Stomach smooth muscle (tissue), 2 donors: Measurements from ENCODE around the gene C14orf93.

Source experiments
- H3K27ac ChIP-seq: one replicate; pipeline ENCODE4 v1.7.0; 2013; ENCODE audit warnings: mild to moderate bottlenecking, low read length, inconsistent platforms
- H3K27me3 ChIP-seq, 2 donors: one replicate each; pipeline ENCODE4 v1.7.0; 2013; ENCODE audit warnings: low read length in 2 of 2; ENCODE audit not compliant: insufficient read depth in 2 of 2, control insufficient read depth in 1 of 2
- H3K36me3 ChIP-seq, 2 donors: one replicate each; pipeline ENCODE4 v1.7.0; 2013; ENCODE audit warnings: low read length in 2 of 2; ENCODE audit not compliant: control insufficient read depth in 2 of 2, insufficient read depth in 2 of 2
- H3K4me1 ChIP-seq: one replicate; pipeline ENCODE4 v1.7.0; 2013; ENCODE audit warnings: low read length; ENCODE audit not compliant: control insufficient read depth, insufficient read depth
- H3K4me3 ChIP-seq, 2 donors: one replicate each; pipeline ENCODE4 v1.7.0; 2013; ENCODE audit warnings: low read length in 2 of 2
- H3K9ac ChIP-seq, 2 donors: one replicate each; pipeline ENCODE4 v1.7.0; 2013; ENCODE audit warnings: low read length in 2 of 2, mild to moderate bottlenecking in 1 of 2
- H3K9me3 ChIP-seq, 2 donors: one replicate each; pipeline ENCODE4 v1.7.0; 2013; ENCODE audit warnings: low read length in 2 of 2; ENCODE audit not compliant: control insufficient read depth in 2 of 2
- donor health status: healthy.
- donor health status: Pancreatic carcinoma.

The C14orf93 gene

GRCh38 chr14:23053426-23053825 lies 43.5 kb upstream of the C14orf93 start:
- Histone ChIP-seq H3K9me3 (no peaks in the 10 kb centered on the region), H3K36me3 (no peaks in the 10 kb centered on the region), H3K9ac (no peak overlapping the region), H3K4me1 (peaks cover 24% of the 10 kb centered on the region), H3K27ac (no peak overlapping the region), H3K27me3 (no peaks in the 10 kb centered on the region), H3K4me3 (no peak overlapping the region)

GRCh38 chr14:23052671-23053070 lies 42.7 kb upstream of the C14orf93 start:
- no peak overlapping the region for H3K9ac ChIP-seq
- H3K27me3 ChIP-seq, result no peaks in the 10 kb centered on the region

GRCh38 chr14:23052182-23052623 lies 42.3 kb upstream of the C14orf93 start:
- Histone ChIP-seq H3K27ac (no peak overlapping the region), H3K4me3 (no peak overlapping the region), H3K36me3 (no peaks in the 10 kb centered on the region), H3K9ac (no peak overlapping the region), H3K9me3 (no peaks in the 10 kb centered on the region), H3K4me1 (peaks cover 18% of the 10 kb centered on the region), H3K27me3 (no peaks in the 10 kb centered on the region)

More at GRCh38 chr14:23052671-23053070, 42.7 kb upstream of the C14orf93 start:
- Histone ChIP-seq H3K36me3 (no peaks in the 10 kb centered on the region), H3K9me3 (no peaks in the 10 kb centered on the region), H3K4me3 (no peak overlapping the region), H3K4me1 (peaks cover 19% of the 10 kb centered on the region), H3K27ac (no peak overlapping the region)

GRCh38 chr14:23051141-23052057 lies 41.5 kb upstream of the C14orf93 start:
- Histone ChIP-seq H3K27me3 (no peaks in the 10 kb centered on the region), H3K9ac (no peak overlapping the region), H3K4me3 (no peak overlapping the region), H3K4me1 (peaks cover 10% of the 10 kb centered on the region), H3K9me3 (no peaks in the 10 kb centered on the region), H3K27ac (no peak overlapping the region), H3K36me3 (no peaks in the 10 kb centered on the region)

GRCh38 chr14:23049011-23049410 lies 39.1 kb upstream of the C14orf93 start:
- no peaks in the 10 kb centered on the region for H3K4me1 ChIP-seq
- no peaks in the 10 kb centered on the region for H3K36me3 ChIP-seq
- H3K9ac ChIP-seq, result no peak overlapping the region
- H3K4me3 ChIP-seq, result no peak overlapping the region
- no peaks in the 10 kb centered on the region for H3K27me3 ChIP-seq
- no peak overlapping the region for H3K27ac ChIP-seq
- no peaks in the 10 kb centered on the region for H3K9me3 ChIP-seq

- Histone ChIP-seq H3K4me1 (no peaks in the 10 kb centered on the region), H3K4me3 (no peak overlapping the region), H3K36me3 (no peaks in the 10 kb centered on the region), H3K27ac (no peak overlapping the region), H3K27me3 (no peaks in the 10 kb centered on the region), H3K9me3 (no peaks in the 10 kb centered on the region), H3K9ac (no peak overlapping the region)
Observed at GRCh38 chr14:23047751-23048693, 38.1 kb upstream of the C14orf93 start.

- Histone ChIP-seq H3K4me3 (no peak overlapping the region), H3K9ac (no peak overlapping the region), H3K27ac (no peak overlapping the region), H3K4me1 (no peaks in the 10 kb centered on the region), H3K36me3 (no peaks in the 10 kb centered on the region), H3K27me3 (no peaks in the 10 kb centered on the region), H3K9me3 (no peaks in the 10 kb centered on the region)
Observed at GRCh38 chr14:23047034-23047634, 37.2 kb upstream of the C14orf93 start.

GRCh38 chr14:23045419-23046357 lies 35.7 kb upstream of the C14orf93 start:
- Histone ChIP-seq H3K9me3 (no peaks in the 10 kb centered on the region), H3K27me3 (no peaks in the 10 kb centered on the region), H3K4me3 (no peak overlapping the region), H3K36me3 (no peaks in the 10 kb centered on the region), H3K27ac (no peak overlapping the region), H3K9ac (no peak overlapping the region), H3K4me1 (no peaks in the 10 kb centered on the region)

- H3K36me3 ChIP-seq, result no peaks in the 10 kb centered on the region
- no peaks in the 10 kb centered on the region for H3K9me3 ChIP-seq
- no peaks in the 10 kb centered on the region for H3K27me3 ChIP-seq
- H3K9ac ChIP-seq, result no peak overlapping the region
- no peak overlapping the region for H3K4me3 ChIP-seq
- H3K4me1 ChIP-seq, result no peaks in the 10 kb centered on the region
- H3K27ac ChIP-seq, result no peak overlapping the region
Observed at GRCh38 chr14:23044840-23045239, 34.9 kb upstream of the C14orf93 start.
